ENCODE results near the gene CFAP100. TPM values are rescaled to one million over a fixed set of nuclear protein-coding genes. Genes with fewer than 3 reads are reported as not detected.

Gene CFAP100
- total and polyA plus RNA-seq, 10 of the 15 experiments (the other 5 are each of a cell fraction or from before 2014, with no cell fraction given) = 0.04 to 0.27 TPM; not detected in 8

- DNase-seq (ENCODE audit: low read depth, low spot score) (no peak), FAIRE-seq (no peak), ATAC-seq (no peak)
- H3K4me2 ChIP-seq (ENCODE audit: control insufficient read depth, insufficient read depth) = no peak overlapping the region
- intact Hi-C loops (cut with micrococcal nuclease; ENCODE audit: unreplicated experiment) (no loop called here), in situ Hi-C loops (cut with MboI) (no loop called here)
- CTCF ChIA-PET = interaction anchor here (0.9 kb wide), 1 partner anchor 105 kb away, joined by 3 read pairs; no protein-coding TSS in a partner anchor
- 48% methylated on average over 9 of the region's 9 CpGs for WGBS (ENCODE audit: insufficient coverage, insufficient replicate concordance, low lambda C conversion rate, missing lambda C conversion rate)
- H3K4me1 ChIP-seq (ENCODE audit: control insufficient read depth, insufficient read depth, low read length) = no peaks in the 10 kb centered on the region
- no peak overlapping the region for H2AFZ ChIP-seq (ENCODE audit: control insufficient read depth, low read depth, low read length)
- no peak overlapping the region for H3K27ac ChIP-seq (ENCODE audit: control insufficient read depth, insufficient read depth)
- no peak overlapping the region for H3K9ac ChIP-seq (ENCODE audit: control insufficient read depth, insufficient read depth, low read length)
- no peaks in the 10 kb centered on the region for H3K9me3 ChIP-seq (replicated peaks; ENCODE audit: control insufficient read depth, insufficient read depth, low read length)
- H3K36me3 ChIP-seq (ENCODE audit: control insufficient read depth in 2 of 2, insufficient read depth in 2 of 2, low read length in 1 of 2) = no peaks in the 10 kb centered on the region
- no peaks in the 10 kb centered on the region for H4K20me1 ChIP-seq (ENCODE audit: control insufficient read depth, insufficient read depth)
- POLR2A ChIA-PET = no interaction called here
- no peaks in the 10 kb centered on the region for H3K79me2 ChIP-seq (ENCODE audit: control insufficient read depth, insufficient read depth, low read length)
- BruUV-seq (replicated peaks) = no TSS peak
- SMC1A ChIA-PET (ENCODE audit: uncharacterized antibody, unreplicated experiment) = interaction anchor here (0.6 to 2.0 kb wide), 3 partner anchors 29 to 603 kb away, joined by 3 to 5 read pairs (median 3); no protein-coding TSS in a partner anchor
- no peak overlapping the region for H3K4me3 ChIP-seq
- RAD21 ChIA-PET (ENCODE audit: unreplicated experiment) = no interaction called here
- no peak for TF ChIP-seq NFYB (IDR thresholded peaks at IDR 0.05; ENCODE audit: insufficient read depth, low read depth, low read length)
- no peak for TF ChIP-seq HDGF (IDR thresholded peaks at IDR 0.05)
- no peak for TF ChIP-seq RFX5 (IDR thresholded peaks at IDR 0.05; ENCODE audit: low read depth, low read length)
- TF ChIP-seq TARDBP (IDR thresholded peaks at IDR 0.05; ENCODE audit: borderline replicate concordance) = no peak
- TF ChIP-seq REST (IDR thresholded peaks at IDR 0.05; ENCODE audit: low read depth, low read length) = no peak
- no peak for TF ChIP-seq MYC (IDR thresholded peaks at IDR 0.05; ENCODE audit: insufficient read depth, insufficient read length, insufficient replicate concordance, low read length, severe bottlenecking)
- TF ChIP-seq FOXM1 (IDR thresholded peaks at IDR 0.05; ENCODE audit: low read depth, low read length) = no peak
- TF ChIP-seq PML (IDR thresholded peaks at IDR 0.05; ENCODE audit: low read length) = no peak
- no peak for TF ChIP-seq ETV6 (conservative IDR thresholded peaks at IDR 0.05 in 1 of 2, IDR thresholded peaks at IDR 0.05 in 1 of 2; ENCODE audit: borderline replicate concordance in 1 of 2, low read depth in 1 of 2)
- no peak for TF ChIP-seq STAT1 (conservative IDR thresholded peaks at IDR 0.05)
- 0 out of 4 replicates have a peak, but pooled peaks cover 0 to 1% of the 10 kb centered on the region in 2 experiments for H3K27me3 ChIP-seq (replicated peaks in 1 of 2; ENCODE audit: control insufficient read depth in 2 of 2, insufficient read depth in 2 of 2, low read length in 1 of 2)
These were observed 30.5 kb upstream of the CFAP100 start for GRCh38 chr3:126364130-126364695.

Data from GM12878 (cell line).